ENCODE measurements around the gene ADAMTS8. TPM values are rescaled to one million over a fixed set of nuclear protein-coding genes. Genes with fewer than 3 reads are reported as not detected.

Gene ADAMTS8
- total and polyA plus RNA-seq, 10 of the 15 experiments (the other 5 are each of a cell fraction or from before 2014, with no cell fraction given): not detected

GRCh38 chr11:130455483-130456127 lies 27.2 kb upstream of the ADAMTS8 start:
- Histone ChIP-seq H3K27me3 (replicated peaks in 1 of 2; ENCODE audit: control insufficient read depth in 2 of 2, insufficient read depth in 2 of 2, low read length in 1 of 2) (peaks cover 2 to 6% of the 10 kb centered on the region in 2 experiments; a peak in 3 of 4 replicates), H3K79me2 (ENCODE audit: control insufficient read depth, insufficient read depth, low read length) (no peaks in the 10 kb centered on the region), H3K9me3 (replicated peaks; ENCODE audit: control insufficient read depth, insufficient read depth, low read length) (no peaks in the 10 kb centered on the region), H3K4me3 (no peak overlapping the region), H3K27ac (ENCODE audit: control insufficient read depth, insufficient read depth) (no peak overlapping the region), H4K20me1 (ENCODE audit: control insufficient read depth, insufficient read depth) (no peaks in the 10 kb centered on the region), H3K4me2 (ENCODE audit: control insufficient read depth, insufficient read depth) (no peak overlapping the region), H3K4me1 (ENCODE audit: control insufficient read depth, insufficient read depth, low read length) (no peaks in the 10 kb centered on the region), H2AFZ (ENCODE audit: control insufficient read depth, low read depth, low read length) (no peak overlapping the region), H3K36me3 (ENCODE audit: control insufficient read depth in 2 of 2, insufficient read depth in 2 of 2, low read length in 1 of 2) (no peaks in the 10 kb centered on the region), H3K9ac (ENCODE audit: control insufficient read depth, insufficient read depth, low read length) (no peak overlapping the region)
- in situ Hi-C loops (cut with MboI) (no loop called here), intact Hi-C loops (cut with micrococcal nuclease; ENCODE audit: unreplicated experiment) (no loop called here)
- FAIRE-seq (no peak), ATAC-seq (no peak), DNase-seq (ENCODE audit: low read depth, low spot score) (no peak)
- no peak for TF ChIP-seq PKNOX1 (IDR thresholded peaks at IDR 0.05)
- no peak for TF ChIP-seq BHLHE40 (IDR thresholded peaks at IDR 0.05; ENCODE audit: borderline replicate concordance in 1 of 2, low read depth in 2 of 2, low read length in 1 of 2)
- SMC1A ChIA-PET (ENCODE audit: uncharacterized antibody, unreplicated experiment): no interaction called here
- CTCF ChIA-PET: interaction anchor here (1.3 kb wide), 1 partner anchor 407 kb away, joined by 5 read pairs; no protein-coding TSS in a partner anchor
- WGBS (ENCODE audit: insufficient coverage, insufficient replicate concordance, low lambda C conversion rate, missing lambda C conversion rate): 44% methylated on average over 15 of the region's 15 CpGs
- POLR2A ChIA-PET: no interaction called here
- RAD21 ChIA-PET (ENCODE audit: unreplicated experiment): no interaction called here
- no TSS peak for BruUV-seq (replicated peaks)

- no peaks in the 10 kb centered on the region for H3K79me2 ChIP-seq (ENCODE audit: control insufficient read depth, insufficient read depth, low read length)
- WGBS (ENCODE audit: insufficient coverage, insufficient replicate concordance, low lambda C conversion rate, missing lambda C conversion rate): 11% methylated on average over 12 of the region's 12 CpGs
- intact Hi-C loops (cut with micrococcal nuclease; ENCODE audit: unreplicated experiment) (no loop called here), in situ Hi-C loops (cut with MboI) (no loop called here)
- peaks cover 8 to 10% of the 10 kb centered on the region in 2 experiments for H3K27me3 ChIP-seq (replicated peaks in 1 of 2; ENCODE audit: control insufficient read depth in 2 of 2, insufficient read depth in 2 of 2, low read length in 1 of 2)
- no TSS peak for BruUV-seq (replicated peaks)
- FAIRE-seq (no peak), DNase-seq (ENCODE audit: low read depth, low spot score) (no peak), ATAC-seq (no peak)
- no peak overlapping the region for H3K4me2 ChIP-seq (ENCODE audit: control insufficient read depth, insufficient read depth)
- H3K4me3 ChIP-seq: no peak overlapping the region
- ChIA-PET CTCF (interaction anchor here (1.3 kb wide), 1 partner anchor 408 kb away, joined by 5 read pairs; no protein-coding TSS in a partner anchor), RAD21 (ENCODE audit: unreplicated experiment) (no interaction called here), SMC1A (ENCODE audit: uncharacterized antibody, unreplicated experiment) (no interaction called here), POLR2A (no interaction called here)
- no peaks in the 10 kb centered on the region for H3K36me3 ChIP-seq (ENCODE audit: control insufficient read depth in 2 of 2, insufficient read depth in 2 of 2, low read length in 1 of 2)
- H2AFZ ChIP-seq (ENCODE audit: control insufficient read depth, low read depth, low read length): no peak overlapping the region
- no peak overlapping the region for H3K27ac ChIP-seq (ENCODE audit: control insufficient read depth, insufficient read depth)
- no peak overlapping the region for H3K9ac ChIP-seq (ENCODE audit: control insufficient read depth, insufficient read depth, low read length)
- H3K4me1 ChIP-seq (ENCODE audit: control insufficient read depth, insufficient read depth, low read length): no peaks in the 10 kb centered on the region
- no peaks in the 10 kb centered on the region; the same call in 2 of the 3 replicates for H3K9me3 ChIP-seq (replicated peaks; ENCODE audit: control insufficient read depth, insufficient read depth, low read length)
- H4K20me1 ChIP-seq (ENCODE audit: control insufficient read depth, insufficient read depth): no peaks in the 10 kb centered on the region; the same call in 1 of the 2 replicates
- TF ChIP-seq EED (IDR thresholded peaks at IDR 0.05; ENCODE audit: low read depth): no peak
- TF ChIP-seq RFX5 (IDR thresholded peaks at IDR 0.05; ENCODE audit: low read depth, low read length): no peak
- no peak for TF ChIP-seq IRF5 (IDR thresholded peaks at IDR 0.05; ENCODE audit: borderline replicate concordance)
- TF ChIP-seq ATF7 (IDR thresholded peaks at IDR 0.05; ENCODE audit: low read depth): no peak
- no peak for TF ChIP-seq NFIC (IDR thresholded peaks at IDR 0.05; ENCODE audit: low read depth, low read length)
- TF ChIP-seq FOXK2 (IDR thresholded peaks at IDR 0.05): no peak
- TF ChIP-seq NFXL1 (IDR thresholded peaks at IDR 0.05; ENCODE audit: borderline replicate concordance): no peak
- no peak for TF ChIP-seq KLF5 (IDR thresholded peaks at IDR 0.05; ENCODE audit: partially characterized antibody)
- TF ChIP-seq KDM1A (IDR thresholded peaks at IDR 0.05; ENCODE audit: borderline replicate concordance): no peak
- no peak for TF ChIP-seq YY1 (IDR thresholded peaks at IDR 0.05; ENCODE audit: low read depth, low read length)
- TF ChIP-seq CREB1 (IDR thresholded peaks at IDR 0.05; ENCODE audit: low read depth): no peak
- no peak for TF ChIP-seq ZBED1 (IDR thresholded peaks at IDR 0.05; ENCODE audit: borderline replicate concordance)
Observed at GRCh38 chr11:130454491-130455252, 26.3 kb upstream of the ADAMTS8 start.
